ENCODE measurements around the gene MYO1D. TPM values are rescaled to one million over a fixed set of nuclear protein-coding genes. Genes with fewer than 3 reads are reported as not detected.

MYO1D gene
- total RNA-seq, 1 donor from 2014 or later = 23.4 TPM

DNA sequence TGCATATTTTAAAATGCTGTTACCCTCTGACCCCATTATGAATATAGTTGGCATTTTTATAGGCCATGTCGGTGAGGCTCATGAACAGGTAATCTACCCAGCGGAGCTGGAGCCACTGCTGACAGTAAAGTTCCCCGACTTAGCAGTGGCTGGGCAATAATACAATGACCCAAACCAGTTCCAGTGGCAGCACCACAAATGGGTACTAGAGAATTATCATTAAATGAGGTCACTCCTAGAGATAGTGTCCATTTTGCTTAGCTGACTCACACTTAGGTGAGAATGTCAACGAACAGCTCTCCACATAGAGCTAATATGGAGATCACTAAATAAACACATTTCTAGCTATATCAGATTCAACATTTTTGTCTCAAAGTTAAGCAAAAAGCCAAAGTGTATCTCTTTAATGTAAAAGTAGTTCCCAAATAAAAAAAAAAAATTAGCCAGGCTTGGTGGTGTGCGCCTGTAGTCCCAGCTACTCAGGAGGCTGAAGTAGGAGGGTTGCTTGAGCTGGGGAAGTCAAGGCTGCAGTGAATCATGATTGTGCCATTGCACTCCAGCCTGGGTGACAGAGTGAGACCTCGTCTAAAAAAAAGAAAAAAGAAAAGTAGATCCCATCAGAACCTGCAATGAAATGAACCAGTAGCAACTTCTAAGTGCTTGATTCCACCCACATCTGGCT, 7.4 kb downstream of the MYO1D start:
- peaks cover 2% of the 10 kb centered on the region for H3K27me3 Mint-ChIP-seq (ENCODE audit: low read depth)
- no peak overlapping the region for H3K27ac Mint-ChIP-seq
- H3K9me3 Mint-ChIP-seq = no peaks in the 10 kb centered on the region
- H3K4me3 Mint-ChIP-seq (ENCODE audit: low read depth) = no peak overlapping the region
- intact Hi-C loops (cut with micrococcal nuclease) = no loop called here
- no peaks in the 10 kb centered on the region for H3K36me3 Mint-ChIP-seq (ENCODE audit: low read depth)
- no peak for DNase-seq (ENCODE audit: low spot score)
- peaks cover 3% of the 10 kb centered on the region for H3K4me1 Mint-ChIP-seq (ENCODE audit: low read depth)

DNA sequence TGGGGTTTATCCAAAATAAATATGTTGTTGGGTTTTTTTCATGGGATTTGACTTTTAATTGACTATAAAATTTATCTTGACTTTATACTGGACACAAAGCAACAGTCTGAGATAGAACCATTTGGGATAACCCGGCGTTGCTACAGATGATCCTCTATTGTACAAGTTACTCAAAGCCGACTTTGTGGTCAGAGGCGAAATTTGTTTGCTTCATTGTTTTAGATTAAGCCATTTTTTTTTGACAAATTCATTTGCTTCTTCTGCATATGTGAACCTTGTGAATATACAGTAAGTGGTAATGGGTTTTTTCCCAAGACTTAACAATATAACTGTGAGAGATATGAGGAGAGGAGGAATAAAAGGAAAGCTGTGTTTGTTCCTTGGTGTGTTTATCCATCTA, 11.8 kb downstream of the MYO1D start:
- Mint-ChIP-seq H3K9me3 (no peaks in the 10 kb centered on the region), H3K27me3 (ENCODE audit: low read depth) (peaks cover 2% of the 10 kb centered on the region), H3K4me3 (ENCODE audit: low read depth) (no peak overlapping the region), H3K4me1 (ENCODE audit: low read depth) (peaks cover 2% of the 10 kb centered on the region), H3K36me3 (ENCODE audit: low read depth) (no peaks in the 10 kb centered on the region), H3K27ac (no peak overlapping the region)
- intact Hi-C loops (cut with micrococcal nuclease) = no loop called here
- DNase-seq (ENCODE audit: low spot score) = no peak

DNA sequence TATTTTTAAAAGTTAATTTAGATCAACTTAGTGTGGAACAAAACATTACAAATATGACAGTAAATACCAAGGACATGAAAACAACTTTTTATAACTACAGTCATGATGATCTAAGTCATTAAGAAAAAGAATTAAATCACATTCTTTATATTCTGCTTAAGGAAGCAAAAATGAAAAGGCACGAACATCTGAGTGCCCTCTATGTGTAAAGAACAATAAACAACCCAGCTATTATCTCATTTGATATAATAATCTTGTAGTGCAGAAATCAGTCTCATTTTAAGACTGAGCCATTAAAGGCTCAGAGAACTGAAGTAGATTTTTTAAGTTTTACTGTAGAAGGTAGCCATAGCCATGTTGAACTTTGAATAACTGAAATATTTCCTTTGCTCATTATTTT, 13.4 kb downstream of the MYO1D start:
- Mint-ChIP-seq H3K9me3 (no peaks in the 10 kb centered on the region), H3K27ac (no peak overlapping the region), H3K36me3 (ENCODE audit: low read depth) (no peaks in the 10 kb centered on the region), H3K27me3 (ENCODE audit: low read depth) (peaks cover 2% of the 10 kb centered on the region), H3K4me3 (ENCODE audit: low read depth) (no peak overlapping the region), H3K4me1 (ENCODE audit: low read depth) (peaks cover 7% of the 10 kb centered on the region)
- no peak for DNase-seq (ENCODE audit: low spot score)
- intact Hi-C loops (cut with micrococcal nuclease) = no loop called here

DNA sequence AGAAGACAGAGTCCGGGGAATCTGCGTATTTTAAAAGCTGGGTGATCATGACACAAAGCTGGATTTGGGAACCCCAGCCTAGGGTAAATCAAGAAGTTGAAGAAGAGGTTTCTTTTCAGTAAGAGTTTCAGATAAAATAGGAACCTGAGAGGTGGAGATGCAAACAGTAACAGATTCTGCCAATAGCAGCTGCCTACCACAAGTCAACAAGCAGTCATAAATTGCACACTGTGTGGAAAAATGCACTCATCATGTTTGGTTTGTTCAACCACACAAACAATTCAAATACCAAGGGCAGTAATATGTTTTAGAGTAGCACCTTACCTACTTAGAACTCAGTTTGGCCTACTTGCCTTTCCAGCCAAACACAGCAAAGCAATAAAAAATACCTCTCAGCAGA, 14.0 kb downstream of the MYO1D start:
- Mint-ChIP-seq H3K36me3 (ENCODE audit: low read depth) (no peaks in the 10 kb centered on the region), H3K4me1 (ENCODE audit: low read depth) (peaks cover 7% of the 10 kb centered on the region), H3K9me3 (no peaks in the 10 kb centered on the region), H3K4me3 (ENCODE audit: low read depth) (no peak overlapping the region), H3K27me3 (ENCODE audit: low read depth) (peaks cover 2% of the 10 kb centered on the region), H3K27ac (no peak overlapping the region)
- intact Hi-C loops (cut with micrococcal nuclease) = no loop called here
- no peak for DNase-seq (ENCODE audit: low spot score)

DNA sequence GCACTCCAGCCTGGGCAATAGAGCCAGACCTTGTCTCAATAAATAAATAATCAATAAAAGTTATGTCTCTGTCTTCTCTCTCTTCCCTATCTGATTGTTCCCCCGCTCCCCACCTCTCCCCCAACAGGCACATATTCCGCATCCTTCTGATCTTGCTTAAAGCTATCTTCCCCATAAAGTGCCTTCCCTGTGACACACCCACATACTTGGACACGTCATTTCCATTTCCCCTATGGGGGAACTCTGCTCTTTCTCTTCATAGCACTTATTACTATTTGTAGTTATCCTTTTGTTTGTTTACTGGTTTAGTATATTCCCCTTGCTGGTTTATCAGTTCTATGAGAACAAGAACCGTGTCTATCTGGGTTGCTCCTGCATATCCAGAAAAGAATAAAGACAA, 14.9 kb downstream of the MYO1D start:
- no peak for DNase-seq (ENCODE audit: low spot score)
- Mint-ChIP-seq H3K36me3 (ENCODE audit: low read depth) (no peaks in the 10 kb centered on the region), H3K4me3 (ENCODE audit: low read depth) (no peak overlapping the region), H3K27ac (no peak overlapping the region), H3K27me3 (ENCODE audit: low read depth) (peaks cover 4% of the 10 kb centered on the region), H3K4me1 (ENCODE audit: low read depth) (peaks cover 7% of the 10 kb centered on the region), H3K9me3 (no peaks in the 10 kb centered on the region)
- intact Hi-C loops (cut with micrococcal nuclease) = no loop called here

DNA sequence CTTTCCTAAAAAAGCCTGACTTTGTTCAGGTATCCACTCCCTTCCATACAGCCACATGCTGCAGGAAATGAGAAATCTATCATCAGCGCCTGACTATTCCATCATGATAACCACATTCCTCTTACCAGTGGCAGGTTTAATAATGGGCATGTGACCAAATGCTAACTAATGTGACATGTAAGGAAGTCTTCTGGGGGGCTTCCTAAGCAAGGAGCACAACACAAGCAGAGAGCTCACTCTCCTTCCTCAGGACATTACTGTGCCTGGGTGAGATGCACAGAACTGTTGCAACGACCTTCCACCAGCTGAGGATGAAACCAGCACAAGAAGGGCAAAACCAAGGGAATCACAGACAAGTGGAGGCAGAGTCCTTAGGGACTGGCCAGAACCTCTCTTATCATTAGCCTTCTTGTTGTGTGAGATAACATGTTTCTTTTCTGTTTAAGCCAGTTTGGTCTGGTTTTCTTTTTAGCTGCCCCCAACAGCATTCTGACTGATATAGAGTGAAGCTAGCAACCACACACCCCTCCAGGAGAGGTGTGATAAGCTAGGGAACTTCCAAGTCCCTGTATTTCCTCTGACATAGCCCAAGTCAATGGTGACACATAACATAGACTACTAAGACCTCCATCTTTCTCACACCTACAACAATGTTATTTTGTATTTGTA, 16.9 kb downstream of the MYO1D start:
- intact Hi-C loops (cut with micrococcal nuclease) = no loop called here

DNA sequence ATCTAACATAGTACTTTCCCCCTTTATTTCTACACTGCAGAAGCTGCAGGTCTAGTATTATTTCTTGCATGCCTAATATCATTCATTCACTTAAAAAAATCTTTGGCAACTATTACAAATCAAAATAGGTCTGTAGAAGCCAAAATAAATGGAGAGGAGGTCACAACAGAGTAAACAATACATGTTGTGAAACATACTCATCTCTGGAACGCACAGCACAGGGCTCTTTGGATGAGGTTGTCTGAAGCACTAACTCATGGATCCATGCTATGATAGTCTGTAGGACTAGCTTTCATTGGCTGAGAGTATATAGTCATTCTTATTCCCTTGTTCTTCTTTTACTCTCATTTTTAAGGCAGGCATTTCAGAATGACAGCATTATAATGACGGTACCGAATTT, 21.3 kb downstream of the MYO1D start:
- no peak overlapping the region for H3K27ac Mint-ChIP-seq
- no peak overlapping the region for H3K4me3 Mint-ChIP-seq (ENCODE audit: low read depth)
- no peaks in the 10 kb centered on the region for H3K36me3 Mint-ChIP-seq (ENCODE audit: low read depth)
- peaks cover 7% of the 10 kb centered on the region for H3K4me1 Mint-ChIP-seq (ENCODE audit: low read depth)
- H3K9me3 Mint-ChIP-seq = no peaks in the 10 kb centered on the region
- DNase-seq (ENCODE audit: low spot score) = no peak
- intact Hi-C loops (cut with micrococcal nuclease) = no loop called here
- H3K27me3 Mint-ChIP-seq (ENCODE audit: low read depth) = peaks cover 16% of the 10 kb centered on the region

More for the DNA sequence above, 16.9 kb downstream of the MYO1D start:
- DNase-seq (ENCODE audit: low spot score) = no peak
- Mint-ChIP-seq H3K27ac (no peak overlapping the region), H3K9me3 (no peaks in the 10 kb centered on the region), H3K36me3 (ENCODE audit: low read depth) (no peaks in the 10 kb centered on the region), H3K4me1 (ENCODE audit: low read depth) (peaks cover 7% of the 10 kb centered on the region), H3K4me3 (ENCODE audit: low read depth) (no peak overlapping the region), H3K27me3 (ENCODE audit: low read depth) (peaks cover 2% of the 10 kb centered on the region)

DNA sequence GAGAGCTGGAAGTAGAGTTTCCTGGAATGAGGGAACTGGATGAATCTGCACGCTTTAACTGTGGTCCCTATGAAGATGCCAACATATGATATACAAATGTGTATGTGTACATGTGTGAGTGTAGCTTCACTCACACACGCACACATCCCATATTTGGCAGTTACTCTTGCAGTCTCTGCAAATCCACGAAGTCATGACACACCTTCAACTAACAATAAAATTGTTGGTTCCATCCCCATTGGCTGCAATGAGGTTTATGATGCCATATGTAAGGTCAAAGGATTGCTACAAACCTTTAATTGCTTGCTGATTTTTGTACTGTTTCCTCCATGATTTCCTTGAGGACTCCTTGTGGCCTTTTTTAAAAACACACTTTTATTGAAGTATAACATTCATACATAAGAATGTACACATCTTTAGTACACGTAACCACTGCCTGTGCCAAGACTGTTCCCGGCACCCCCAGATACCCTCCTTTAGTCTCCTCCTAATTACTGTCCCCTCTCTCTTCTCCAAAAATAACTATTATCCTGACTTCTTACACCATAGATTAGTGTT, 22.0 kb downstream of the MYO1D start:
- Mint-ChIP-seq H3K4me3 (ENCODE audit: low read depth) (no peak overlapping the region), H3K36me3 (ENCODE audit: low read depth) (no peaks in the 10 kb centered on the region), H3K27ac (no peak overlapping the region), H3K27me3 (ENCODE audit: low read depth) (peaks cover 16% of the 10 kb centered on the region), H3K4me1 (ENCODE audit: low read depth) (peaks cover 3% of the 10 kb centered on the region), H3K9me3 (no peaks in the 10 kb centered on the region)
- no peak for DNase-seq (ENCODE audit: low spot score)
- intact Hi-C loops (cut with micrococcal nuclease) = no loop called here

DNA sequence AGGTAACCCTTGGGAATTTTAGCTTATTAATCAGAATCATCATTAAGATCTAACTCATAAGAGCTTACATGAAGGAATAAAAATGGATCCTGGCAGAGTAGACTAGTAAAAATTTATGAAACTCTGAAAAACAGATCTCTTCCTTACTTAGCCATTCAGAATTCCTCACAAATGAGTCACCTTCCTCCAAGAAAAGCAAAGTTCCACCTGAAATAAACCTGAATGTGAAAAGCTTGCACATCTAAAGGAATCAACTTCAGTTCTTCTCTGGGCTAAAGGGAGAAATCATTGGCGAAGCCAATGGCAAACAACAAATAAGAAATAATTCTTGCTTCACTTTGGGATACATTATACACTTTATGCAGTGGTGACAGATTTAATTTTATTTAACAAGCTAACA, 22.7 kb downstream of the MYO1D start:
- intact Hi-C loops (cut with micrococcal nuclease) = no loop called here
- Mint-ChIP-seq H3K4me3 (ENCODE audit: low read depth) (no peak overlapping the region), H3K27ac (no peak overlapping the region), H3K4me1 (ENCODE audit: low read depth) (no peaks in the 10 kb centered on the region), H3K9me3 (no peaks in the 10 kb centered on the region), H3K36me3 (ENCODE audit: low read depth) (no peaks in the 10 kb centered on the region), H3K27me3 (ENCODE audit: low read depth) (peaks cover 16% of the 10 kb centered on the region)
- DNase-seq (ENCODE audit: low spot score) = no peak

DNA sequence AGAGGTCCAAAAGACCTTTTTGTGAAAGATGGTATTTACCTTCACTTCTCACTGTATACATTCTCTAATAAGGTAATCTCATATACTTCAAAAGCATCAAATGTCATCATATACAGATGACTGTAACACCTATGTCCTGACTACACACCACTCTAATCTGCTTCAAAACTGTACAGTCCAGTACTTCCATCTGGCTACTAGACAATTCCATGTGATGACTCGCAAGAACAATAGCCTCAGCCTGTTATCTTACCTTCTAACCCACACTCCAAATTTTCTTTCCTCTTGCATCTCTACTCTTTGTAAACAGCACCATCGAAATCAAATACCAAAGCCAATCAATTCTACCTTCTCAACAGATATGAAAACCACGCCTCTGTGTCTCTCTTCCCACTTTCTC, 24.1 kb downstream of the MYO1D start:
- no peaks in the 10 kb centered on the region for H3K36me3 Mint-ChIP-seq (ENCODE audit: low read depth)
- intact Hi-C loops (cut with micrococcal nuclease) = no loop called here
- H3K27me3 Mint-ChIP-seq (ENCODE audit: low read depth) = peaks cover 18% of the 10 kb centered on the region
- H3K4me3 Mint-ChIP-seq (ENCODE audit: low read depth) = no peak overlapping the region
- H3K4me1 Mint-ChIP-seq (ENCODE audit: low read depth) = no peaks in the 10 kb centered on the region
- H3K27ac Mint-ChIP-seq = no peak overlapping the region
- DNase-seq (ENCODE audit: low spot score) = no peak
- no peaks in the 10 kb centered on the region for H3K9me3 Mint-ChIP-seq

DNA sequence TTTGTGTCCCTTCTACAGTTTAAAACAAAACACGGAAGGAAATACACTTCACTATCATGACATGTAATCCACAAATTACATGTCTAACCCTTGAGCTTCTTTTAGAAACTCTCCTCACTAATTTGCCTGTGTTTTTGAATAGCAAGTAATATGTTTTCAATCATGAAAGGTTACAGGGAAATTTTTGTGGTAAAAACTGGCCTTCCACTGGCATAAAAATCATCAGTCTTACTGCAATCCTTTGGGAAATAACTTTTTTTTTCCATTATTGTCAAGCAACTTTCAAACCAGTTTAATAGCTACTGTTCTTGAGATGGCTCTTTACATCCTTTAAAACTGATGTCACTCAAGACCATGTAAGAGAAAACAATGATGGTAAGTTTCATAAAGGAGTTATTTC, 27.0 kb downstream of the MYO1D start:
- Mint-ChIP-seq H3K4me3 (ENCODE audit: low read depth) (no peak overlapping the region), H3K4me1 (ENCODE audit: low read depth) (no peaks in the 10 kb centered on the region), H3K9me3 (no peaks in the 10 kb centered on the region), H3K27me3 (ENCODE audit: low read depth) (peaks cover 15% of the 10 kb centered on the region), H3K27ac (no peak overlapping the region), H3K36me3 (ENCODE audit: low read depth) (no peaks in the 10 kb centered on the region)
- intact Hi-C loops (cut with micrococcal nuclease) = no loop called here
- no peak for DNase-seq (ENCODE audit: low spot score)

DNA sequence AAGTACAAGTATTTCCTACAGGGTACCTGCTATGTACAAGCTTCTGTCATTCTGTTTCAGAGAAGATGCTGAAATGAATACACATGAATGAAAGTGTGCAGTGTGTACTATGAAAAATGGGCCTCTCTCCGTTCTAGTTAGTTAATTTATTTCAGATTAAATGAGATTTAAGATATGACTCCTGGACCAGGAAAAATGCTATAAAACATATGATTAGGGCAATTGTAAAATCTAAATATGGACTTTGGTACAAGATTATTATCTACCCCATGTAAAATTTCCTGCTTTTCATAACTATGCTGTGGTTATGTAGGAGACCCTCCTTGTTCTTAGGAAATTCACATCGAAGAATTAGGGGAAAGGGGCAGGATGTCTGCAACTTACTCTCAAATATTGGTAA, 28.9 kb downstream of the MYO1D start:
- intact Hi-C loops (cut with micrococcal nuclease) = no loop called here
- Mint-ChIP-seq H3K4me1 (ENCODE audit: low read depth) (no peaks in the 10 kb centered on the region), H3K27me3 (ENCODE audit: low read depth) (peaks cover 13% of the 10 kb centered on the region), H3K4me3 (ENCODE audit: low read depth) (no peak overlapping the region), H3K27ac (no peak overlapping the region), H3K9me3 (no peaks in the 10 kb centered on the region), H3K36me3 (ENCODE audit: low read depth) (no peaks in the 10 kb centered on the region)
- no peak for DNase-seq (ENCODE audit: low spot score)

DNA sequence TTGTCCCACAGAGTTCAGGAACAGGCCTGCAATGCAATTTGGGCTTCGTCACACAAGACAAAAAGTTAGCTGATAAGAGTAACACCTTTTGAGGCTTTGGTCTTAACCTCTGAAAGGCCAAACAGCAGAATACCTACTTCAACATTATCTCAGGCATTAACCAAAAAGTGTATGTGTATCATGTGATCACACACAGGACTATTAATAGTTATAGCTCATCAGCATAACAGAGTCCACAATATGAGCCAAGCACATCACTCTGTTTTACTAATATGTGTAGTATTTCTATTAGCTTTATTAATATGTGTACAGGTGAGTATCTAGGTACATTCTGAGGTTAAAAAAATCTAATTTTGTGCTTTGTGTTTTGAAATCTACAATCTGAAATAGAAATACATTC, 30.8 kb downstream of the MYO1D start:
- DNase-seq (ENCODE audit: low spot score) = no peak
- peaks cover 6% of the 10 kb centered on the region for H3K27me3 Mint-ChIP-seq (ENCODE audit: low read depth)

More for the DNA sequence above, 30.8 kb downstream of the MYO1D start:
- Mint-ChIP-seq H3K36me3 (ENCODE audit: low read depth) (no peaks in the 10 kb centered on the region), H3K4me1 (ENCODE audit: low read depth) (no peaks in the 10 kb centered on the region), H3K4me3 (ENCODE audit: low read depth) (no peak overlapping the region), H3K27ac (no peak overlapping the region), H3K9me3 (no peaks in the 10 kb centered on the region)
- intact Hi-C loops (cut with micrococcal nuclease) = no loop called here
